Osteoblast (primary cell): ENCODE data around the gene CAMTA1. TPM values are rescaled to one million over a fixed set of nuclear protein-coding genes. Genes with fewer than 3 reads are reported as not detected.

ENCODE experiments used
- DNase-seq: peaks from one replicate; pipeline ENCODE4 v3.0.0; 2011; ENCODE audit warnings: low spot score, mixed read lengths; ENCODE audit not compliant: insufficient read length; ENCODE audit errors: missing footprints
- H2AFZ ChIP-seq: 2 replicates; pipeline ENCODE4 v1.6.0; 2011; ENCODE audit warnings: mild to moderate bottlenecking, low read length
- H3K27ac ChIP-seq: 2 replicates; pipeline ENCODE4 v1.5.1; 2011; ENCODE audit warnings: mild to moderate bottlenecking, low read depth, low read length, moderate library complexity
- H3K27me3 ChIP-seq: 2 replicates; pipeline ENCODE4 v1.6.0; 2012; ENCODE audit warnings: mild to moderate bottlenecking, control low read depth, inconsistent platforms, low read length, moderate library complexity; ENCODE audit not compliant: insufficient read depth
- H3K36me3 ChIP-seq: 2 replicates; pipeline ENCODE4 v1.5.1; 2011; ENCODE audit warnings: mild to moderate bottlenecking, low read length, control low read depth, moderate library complexity; ENCODE audit not compliant: insufficient read depth
- H3K4me1 ChIP-seq: 2 replicates; pipeline ENCODE4 v1.5.1; 2011; ENCODE audit warnings: mild to moderate bottlenecking, low read length, control low read depth, moderate library complexity; ENCODE audit not compliant: insufficient read depth
- H3K4me2 ChIP-seq: 2 replicates; pipeline ENCODE4 v1.6.0; 2011; ENCODE audit warnings: mild to moderate bottlenecking, low read length; ENCODE audit not compliant: insufficient read depth
- H3K4me3 ChIP-seq: fragments of 200-600 bp; sonication (generic); 3 replicates; pipeline ENCODE4 v1.5.1; 2012; ENCODE audit warnings: mild to moderate bottlenecking, low read length, inconsistent platforms; ENCODE audit not compliant: insufficient read depth
- H3K79me2 ChIP-seq: 2 replicates; pipeline ENCODE4 v1.6.0; 2012; ENCODE audit warnings: mild to moderate bottlenecking, low read length, control low read depth, inconsistent platforms; ENCODE audit not compliant: insufficient read depth
- H3K9me3 ChIP-seq: 2 replicates; pipeline ENCODE4 v1.5.1; 2011; ENCODE audit warnings: low read depth, low read length, control low read depth
- H4K20me1 ChIP-seq: 2 replicates; pipeline ENCODE4 v1.6.0; 2012; ENCODE audit warnings: mild to moderate bottlenecking, low read length, control low read depth; ENCODE audit not compliant: insufficient read depth
- total RNA-seq: library from RNA; depleted of rRNA; stranded (reverse); fragments of >200 nt; gene quantifications from 2 replicates; pipeline ENCODE4 v1.2.3, GENCODE V29; 2012
- TF ChIP-seq, protein P1 (sequence below): IDR thresholded peaks from 2 replicates; pipeline ENCODE4 v1.5.1; 2011; ENCODE audit warnings: mild to moderate bottlenecking, low read depth, low read length, moderate library complexity; ENCODE audit errors: extremely low read depth

Gene CAMTA1
- total RNA-seq, 1 donor, result 47.4 TPM

DNA sequence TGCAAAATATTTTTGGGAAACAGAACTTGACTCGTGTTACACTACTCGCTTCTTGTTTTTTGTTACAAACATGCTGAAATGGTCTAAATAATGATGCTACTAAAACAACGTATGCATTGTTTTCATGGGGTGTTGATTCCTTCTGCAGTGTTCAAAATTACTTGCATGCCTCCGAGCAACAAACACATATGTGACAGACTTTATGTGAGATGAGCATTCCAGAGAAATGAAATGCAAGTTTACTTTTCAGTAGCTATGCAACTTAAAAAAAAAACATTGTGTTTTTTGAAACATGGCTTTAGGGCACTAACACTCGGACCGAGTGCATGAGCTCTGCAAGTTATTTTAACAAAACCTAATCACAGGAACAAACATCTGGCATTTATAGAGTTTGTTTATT lies 84.8 kb downstream of the CAMTA1 start:
- peak overlapping the region; percentile 30 for H3K27ac ChIP-seq
- DNase-seq, result no peak

DNA sequence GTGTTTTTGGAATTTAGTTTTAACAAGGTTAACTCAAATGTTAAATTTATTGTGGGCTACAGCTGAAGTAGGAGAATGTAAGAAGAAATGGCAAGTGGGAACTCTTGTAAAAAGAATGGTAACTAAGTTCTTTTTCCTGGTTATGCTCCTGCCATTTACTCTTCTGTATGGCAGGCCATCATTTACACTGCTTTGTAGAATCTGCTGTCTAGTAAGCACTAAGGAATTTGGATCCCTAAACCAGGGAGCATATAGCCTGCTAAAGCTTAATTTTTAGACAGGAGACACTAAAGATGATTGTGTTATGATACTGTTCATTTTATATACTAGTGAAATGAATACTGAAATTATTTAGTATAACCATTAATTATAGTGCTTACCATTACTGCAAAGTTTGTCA lies 85.3 kb downstream of the CAMTA1 start:
- Histone ChIP-seq H3K9me3 (no peaks in the 10 kb centered on the region), H4K20me1 (no peaks in the 10 kb centered on the region), H3K4me2 (peak overlapping the region; percentile 23), H3K79me2 (peaks cover 32% of the 10 kb centered on the region), H3K27ac (peak overlapping the region; percentile 30), H3K36me3 (peaks cover 9% of the 10 kb centered on the region), H3K4me3 (no peak overlapping the region), H2AFZ (no peak overlapping the region), H3K27me3 (no peaks in the 10 kb centered on the region), H3K4me1 (peaks cover 45% of the 10 kb centered on the region)
- TF ChIP-seq, protein P1, sequence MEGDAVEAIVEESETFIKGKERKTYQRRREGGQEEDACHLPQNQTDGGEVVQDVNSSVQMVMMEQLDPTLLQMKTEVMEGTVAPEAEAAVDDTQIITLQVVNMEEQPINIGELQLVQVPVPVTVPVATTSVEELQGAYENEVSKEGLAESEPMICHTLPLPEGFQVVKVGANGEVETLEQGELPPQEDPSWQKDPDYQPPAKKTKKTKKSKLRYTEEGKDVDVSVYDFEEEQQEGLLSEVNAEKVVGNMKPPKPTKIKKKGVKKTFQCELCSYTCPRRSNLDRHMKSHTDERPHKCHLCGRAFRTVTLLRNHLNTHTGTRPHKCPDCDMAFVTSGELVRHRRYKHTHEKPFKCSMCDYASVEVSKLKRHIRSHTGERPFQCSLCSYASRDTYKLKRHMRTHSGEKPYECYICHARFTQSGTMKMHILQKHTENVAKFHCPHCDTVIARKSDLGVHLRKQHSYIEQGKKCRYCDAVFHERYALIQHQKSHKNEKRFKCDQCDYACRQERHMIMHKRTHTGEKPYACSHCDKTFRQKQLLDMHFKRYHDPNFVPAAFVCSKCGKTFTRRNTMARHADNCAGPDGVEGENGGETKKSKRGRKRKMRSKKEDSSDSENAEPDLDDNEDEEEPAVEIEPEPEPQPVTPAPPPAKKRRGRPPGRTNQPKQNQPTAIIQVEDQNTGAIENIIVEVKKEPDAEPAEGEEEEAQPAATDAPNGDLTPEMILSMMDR, result no peak
- no peak for DNase-seq

More for the DNA sequence above, 84.8 kb downstream of the CAMTA1 start:
- Histone ChIP-seq H3K4me1 (peaks cover 45% of the 10 kb centered on the region), H4K20me1 (no peaks in the 10 kb centered on the region), H3K4me3 (no peak overlapping the region), H3K9me3 (no peaks in the 10 kb centered on the region), H3K4me2 (peak overlapping the region; percentile 23), H2AFZ (no peak overlapping the region), H3K79me2 (peaks cover 34% of the 10 kb centered on the region), H3K36me3 (peaks cover 9% of the 10 kb centered on the region), H3K27me3 (no peaks in the 10 kb centered on the region)
- TF ChIP-seq, protein P1, result no peak

DNA sequence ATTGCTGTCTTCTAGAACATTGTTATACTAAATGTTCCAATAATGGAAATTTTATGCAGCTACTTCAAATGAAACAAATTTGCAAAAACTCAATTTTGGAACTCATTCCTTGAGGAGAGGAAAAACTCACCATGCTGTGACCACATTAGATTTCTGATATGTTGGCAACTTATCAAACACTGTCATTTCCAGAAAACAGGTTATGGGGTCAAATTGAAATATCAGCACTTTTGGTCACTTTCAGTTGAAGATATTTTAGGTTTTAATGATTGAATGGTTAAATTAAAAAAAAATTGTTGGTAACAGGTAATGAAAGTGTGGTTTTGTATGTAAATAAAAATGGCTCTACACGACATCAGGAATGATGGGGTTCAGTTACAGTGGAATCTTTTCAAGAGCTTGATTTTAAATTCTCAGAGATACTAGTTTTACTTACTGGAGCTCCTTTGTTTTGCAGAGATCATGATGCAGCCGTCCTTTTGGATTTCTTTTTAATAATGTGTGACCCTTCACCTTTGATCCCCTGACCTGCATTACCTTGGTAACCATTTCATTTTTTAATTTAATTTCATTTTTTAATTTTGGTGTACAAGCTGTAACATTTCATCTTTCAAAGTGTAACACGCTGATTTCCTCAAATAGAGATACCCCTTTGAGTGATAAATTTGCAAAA lies 86.2 kb downstream of the CAMTA1 start:
- peaks cover 45% of the 10 kb centered on the region for H3K4me1 ChIP-seq

DNA sequence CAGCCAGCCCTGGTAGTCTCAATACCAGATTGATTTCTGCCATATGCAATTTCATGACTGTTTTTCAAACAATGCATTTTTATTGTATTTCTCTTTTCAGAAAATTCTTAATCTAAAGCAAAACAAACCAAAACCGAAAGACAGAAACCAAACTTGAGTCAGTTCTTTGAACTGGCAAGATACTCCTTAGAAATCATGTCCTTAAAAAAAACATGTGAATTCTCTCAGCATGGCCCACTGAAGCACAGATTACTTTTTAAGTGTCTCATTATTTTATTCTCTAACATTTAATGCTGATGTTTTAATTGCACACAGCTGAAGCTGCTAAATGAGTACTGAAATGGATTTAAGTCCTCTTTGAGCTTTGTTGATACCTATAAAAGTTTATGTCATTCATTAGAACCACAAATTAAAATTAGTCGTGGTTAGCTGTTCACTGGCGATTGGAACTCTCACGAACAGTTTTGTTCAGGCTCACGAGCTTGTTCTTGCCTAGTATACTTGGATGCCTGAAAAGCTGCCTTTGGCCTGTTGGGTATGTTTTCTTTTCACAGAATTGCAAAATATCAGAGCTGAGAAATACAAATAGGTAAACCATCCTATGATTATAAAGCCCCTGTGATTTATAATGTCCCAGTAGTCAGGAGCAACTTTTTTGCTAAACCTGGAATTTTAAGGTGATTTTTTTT lies 87.5 kb downstream of the CAMTA1 start:
- Histone ChIP-seq H3K36me3 (peaks cover 9% of the 10 kb centered on the region), H3K4me2 (peak overlapping the region; percentile 59), H3K27ac (peak overlapping the region; percentile 60), H2AFZ (no peak overlapping the region), H3K27me3 (no peaks in the 10 kb centered on the region), H4K20me1 (no peaks in the 10 kb centered on the region), H3K79me2 (peaks cover 21% of the 10 kb centered on the region), H3K4me3 (no peak overlapping the region), H3K4me1 (peaks cover 45% of the 10 kb centered on the region), H3K9me3 (no peaks in the 10 kb centered on the region)
- TF ChIP-seq, protein P1, result no peak
- peak; percentile 13 for DNase-seq

More for the DNA sequence above, 86.2 kb downstream of the CAMTA1 start:
- Histone ChIP-seq H3K27ac (no peak overlapping the region), H2AFZ (no peak overlapping the region), H3K4me3 (no peak overlapping the region), H3K4me2 (no peak overlapping the region), H3K27me3 (no peaks in the 10 kb centered on the region), H4K20me1 (no peaks in the 10 kb centered on the region), H3K79me2 (peaks cover 29% of the 10 kb centered on the region), H3K36me3 (peaks cover 9% of the 10 kb centered on the region), H3K9me3 (no peaks in the 10 kb centered on the region)
- TF ChIP-seq, protein P1, result no peak
- no peak for DNase-seq
